Cardiac septum (tissue), 1 donor: ENCODE results near the gene MYCN. TPM values are rescaled to one million over a fixed set of nuclear protein-coding genes. Genes with fewer than 3 reads are reported as not detected.
"Not testable (repeated sequence)": the region's sequence is repeated elsewhere in the genome, so short reads cannot be mapped to it uniquely, and the experiment has no call there.

ENCODE experiments used
- DNase-seq: peaks from one replicate; pipeline ENCODE4 v3.0.0-alpha.2; 2020; ENCODE audit warnings: low spot score
- intact Hi-C: fragments of 100-400 bp; cut with DNase I; formaldehyde crosslinking; loops from one replicate; pipeline ENCODE4 v1.14.0; 2022
- total RNA-seq: library from RNA; stranded (reverse); fragmentation: NEBNext Ultra II Directional; extraction: Animal tissue kit (Norgen Biotek cat#: 25700); gene quantifications from one replicate; pipeline ENCODE4 v1.2.1, GENCODE V29; 2021
- donor health status: DM: no; HTN: no; CAD: no.

Gene MYCN
- total RNA-seq, 1 donor from 2014 or later = 0.43 TPM

DNA sequence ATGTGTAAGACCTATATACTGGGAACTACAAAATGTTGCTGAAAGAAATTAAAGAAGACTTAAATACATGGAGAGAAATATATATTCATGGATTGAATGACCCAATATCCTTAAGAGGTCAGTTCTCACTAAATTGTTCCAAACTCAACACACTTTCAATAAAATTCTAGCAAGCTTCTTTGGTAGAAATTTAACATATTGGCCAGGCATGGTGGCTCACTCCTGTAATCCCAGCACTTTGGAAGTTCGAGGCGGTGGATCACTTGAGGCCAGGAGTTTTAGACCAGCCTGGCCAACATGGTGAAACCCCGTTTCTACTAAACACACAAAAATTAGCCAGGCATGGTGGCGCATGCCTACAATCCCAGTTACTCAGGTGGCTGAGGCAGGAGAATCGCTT, 33.6 kb upstream of the MYCN start:
- no peak for DNase-seq
- intact Hi-C loops = no loop called here

DNA sequence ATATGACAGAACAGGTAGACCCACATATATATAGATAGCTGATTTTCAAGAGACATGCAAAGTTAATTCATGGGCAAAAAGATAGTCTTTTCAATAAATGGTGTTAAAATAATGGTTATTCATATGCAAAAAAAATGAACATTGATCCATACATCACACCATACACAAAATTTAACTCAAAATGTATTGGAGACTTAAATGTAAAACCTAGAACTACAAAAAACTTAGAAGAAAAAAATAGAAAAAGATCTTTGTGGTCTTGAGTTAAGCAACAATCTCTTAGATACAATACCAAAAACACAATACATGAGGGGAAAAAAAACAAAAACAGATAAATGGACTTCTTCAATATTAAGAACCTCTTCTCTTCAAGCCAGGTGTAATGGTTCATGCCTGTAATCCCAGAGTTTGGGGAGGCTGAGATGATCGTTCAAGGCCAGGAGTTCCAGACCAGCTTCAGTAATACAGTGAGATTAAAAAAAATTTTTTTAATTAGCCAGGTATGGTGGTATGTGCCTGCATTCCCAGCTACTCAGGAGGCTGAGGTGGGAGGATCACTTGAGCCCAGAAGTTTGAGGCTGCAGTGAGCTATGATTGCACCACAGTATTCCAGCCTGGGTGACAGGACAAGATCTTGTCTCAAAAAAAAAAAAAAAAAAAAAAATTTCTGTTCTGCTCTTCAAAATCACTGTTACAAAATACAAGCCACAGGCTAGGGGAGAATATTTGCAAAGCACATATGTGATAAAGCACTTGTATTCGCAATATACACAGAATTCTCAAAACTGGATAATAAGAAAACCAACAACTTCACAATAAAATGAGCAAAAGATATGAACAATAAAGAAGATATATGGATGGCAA, 32.7 kb upstream of the MYCN start:
- no peak for DNase-seq
- intact Hi-C loops = no loop called here

GRCh38 chr2:15908371-15908770, 32.0 kb upstream of the MYCN start:
- intact Hi-C loops = no loop called here
- no peak for DNase-seq

DNA sequence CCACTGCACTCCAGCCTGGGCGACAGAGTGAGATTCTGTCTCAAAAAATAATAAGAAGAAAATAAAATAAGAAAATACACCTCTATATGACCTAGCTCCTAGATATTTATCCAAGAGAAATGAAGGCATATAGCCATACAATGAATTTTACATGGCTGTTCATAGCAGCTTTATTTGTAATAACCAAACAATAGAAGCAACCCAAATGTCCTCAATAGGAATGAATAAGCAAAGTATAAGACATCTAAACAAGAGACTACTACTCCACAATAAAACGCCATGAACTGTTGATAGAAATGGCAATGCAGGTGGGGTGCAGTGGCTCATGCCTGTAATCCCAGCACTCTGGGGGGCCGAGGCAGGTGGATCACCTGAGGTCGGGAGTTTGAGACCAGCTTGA, 31.2 kb upstream of the MYCN start:
- intact Hi-C loops = no loop called here
- DNase-seq = no peak

DNA sequence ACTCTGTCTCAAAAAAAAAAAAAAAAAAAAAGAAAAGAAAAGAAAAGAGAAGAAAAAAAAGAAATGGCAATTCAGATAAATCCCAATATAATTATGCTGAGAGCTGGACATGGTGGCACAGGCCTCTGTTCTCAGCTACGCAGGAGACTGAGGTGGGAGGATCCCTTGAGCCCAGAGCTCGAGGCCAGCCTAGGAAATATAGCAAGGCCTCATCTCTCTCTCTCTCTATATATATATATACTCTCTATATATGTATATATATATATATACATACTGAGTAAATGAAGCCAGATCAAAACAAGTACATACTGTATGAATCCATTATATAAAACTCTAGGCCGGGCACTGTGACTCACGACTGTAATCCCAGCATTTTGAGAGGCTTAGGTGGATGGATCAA, 30.6 kb upstream of the MYCN start:
- intact Hi-C loops = no loop called here
- DNase-seq = no peak

- intact Hi-C loops = not testable (repeated sequence)
Measured at GRCh38 chr2:15911270-15911669, 29.1 kb upstream of the MYCN start.

GRCh38 chr2:15911686-15912085, 28.7 kb upstream of the MYCN start:
- intact Hi-C loops = no loop called here
- DNase-seq = no peak

More at GRCh38 chr2:15911270-15911669, 29.1 kb upstream of the MYCN start:
- DNase-seq = not testable (repeated sequence)

DNA sequence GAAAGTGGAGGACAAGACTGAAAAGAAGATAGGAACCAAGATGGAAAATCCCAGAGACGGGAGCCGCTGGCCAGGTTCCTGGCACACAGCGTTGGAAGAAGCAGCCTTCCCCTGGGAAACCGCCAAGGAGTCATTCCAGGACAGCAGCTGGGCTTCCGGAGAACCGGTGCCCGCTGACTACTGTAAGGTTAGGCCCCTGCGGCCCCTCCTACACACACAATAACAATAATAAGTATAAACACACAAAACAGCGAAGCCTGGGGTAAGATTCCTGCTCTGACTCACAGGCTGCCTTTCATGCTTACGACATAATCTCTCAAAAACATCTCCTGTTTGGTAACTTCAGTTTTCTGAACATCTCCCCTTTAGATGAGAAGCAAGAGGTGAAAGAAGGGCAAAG, 28.1 kb upstream of the MYCN start:
- DNase-seq = no peak
- intact Hi-C loops = no loop called here

GRCh38 chr2:15913146-15913545, 27.2 kb upstream of the MYCN start:
- intact Hi-C loops = no loop called here
- DNase-seq = no peak

DNA sequence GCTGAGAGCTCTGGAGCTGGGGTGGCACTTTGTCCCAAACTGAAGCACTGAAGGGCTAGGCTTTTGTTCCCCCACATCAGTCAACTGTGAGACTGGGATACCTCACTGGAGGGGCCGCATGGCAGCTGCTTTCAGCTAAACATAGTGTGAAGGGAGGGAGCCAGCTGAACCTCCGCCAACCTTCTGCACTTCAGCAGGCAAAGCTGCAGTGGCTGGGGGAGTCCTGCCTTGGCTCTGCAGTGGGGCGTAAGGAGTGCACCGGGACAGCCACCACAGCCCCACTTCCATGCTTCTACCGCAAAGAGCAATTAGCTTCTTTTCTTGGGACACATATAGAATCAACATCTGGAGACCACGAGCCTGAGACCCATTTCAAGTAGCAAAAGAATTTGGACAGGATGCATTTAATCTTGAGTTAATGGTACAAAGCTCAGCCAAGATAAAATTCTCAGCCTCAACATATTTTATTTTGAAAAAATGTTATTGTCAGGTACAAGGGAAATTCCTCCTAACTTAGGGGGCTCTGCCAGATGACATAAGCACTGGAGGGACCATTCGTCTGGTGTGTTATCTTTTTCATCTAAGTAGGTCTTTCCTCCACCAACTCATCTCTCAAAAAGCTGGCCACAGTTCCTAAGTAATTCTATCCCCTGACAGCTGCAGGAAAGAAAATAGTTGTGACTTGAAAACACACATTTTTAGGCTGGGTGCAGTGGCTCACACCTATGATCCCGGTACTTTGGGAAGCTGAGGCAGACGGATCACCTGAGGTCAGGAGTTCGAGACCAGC, 25.6 kb upstream of the MYCN start:
- peak; percentile 89 for DNase-seq
- intact Hi-C loops = loop anchor here (5.0 kb wide), 1 partner anchor 182 kb away; no protein-coding TSS in a partner anchor

DNA sequence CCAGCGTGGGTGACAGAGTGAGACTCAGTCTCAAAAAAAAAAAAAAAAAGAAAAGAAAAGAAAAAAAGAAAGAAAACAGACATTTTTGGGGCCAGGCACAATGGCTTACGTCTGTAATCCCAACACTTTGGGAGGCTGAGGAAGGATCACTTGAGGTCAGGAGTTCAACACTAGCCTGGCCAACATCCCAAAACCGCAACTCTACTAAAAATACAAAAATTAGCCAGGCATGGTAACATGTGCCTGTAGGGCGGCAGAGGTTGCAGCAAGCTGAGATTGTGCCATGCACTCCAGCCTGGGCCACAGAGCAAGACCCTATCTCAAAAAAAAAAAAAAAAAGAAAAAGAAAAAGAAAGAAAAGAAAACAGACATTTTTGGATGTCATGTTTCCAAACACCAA, 24.8 kb upstream of the MYCN start:
- intact Hi-C loops = loop anchor here (5.0 kb wide), 1 partner anchor 183 kb away; no protein-coding TSS in a partner anchor
- not testable (repeated sequence) for DNase-seq

DNA sequence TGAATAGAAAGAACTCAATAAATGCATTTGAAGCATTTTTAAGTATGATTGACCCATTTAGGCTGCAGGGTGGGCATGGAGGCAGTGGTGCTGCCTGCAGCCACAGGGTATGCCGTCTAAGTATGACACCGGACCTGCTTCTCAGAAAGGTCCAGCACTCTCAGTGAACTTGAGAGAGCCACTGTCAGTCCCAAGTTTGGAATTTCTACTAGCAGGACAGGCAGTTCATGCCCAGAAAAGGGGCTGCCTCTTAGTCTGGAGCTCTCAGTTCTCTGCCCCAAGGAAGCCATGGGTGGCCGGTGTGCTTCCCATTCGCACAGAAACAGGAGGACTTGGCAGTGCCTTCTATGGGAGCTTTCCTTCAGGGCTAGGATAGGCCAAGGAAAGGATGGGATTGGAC, 24.0 kb upstream of the MYCN start:
- DNase-seq = no peak
- intact Hi-C loops = loop anchor here (5.0 kb wide), 1 partner anchor 184 kb away; no protein-coding TSS in a partner anchor

GRCh38 chr2:15918761-15919356, 21.5 kb upstream of the MYCN start:
- DNase-seq = no peak
- intact Hi-C loops = loop anchor here (5.0 kb wide), 1 partner anchor 187 kb away; no protein-coding TSS in a partner anchor

- no peak for DNase-seq
- intact Hi-C loops = loop anchor here (5.0 kb wide), 1 partner anchor 188 kb away; no protein-coding TSS in a partner anchor
Measured at GRCh38 chr2:15919716-15920434, 20.5 kb upstream of the MYCN start.

DNA sequence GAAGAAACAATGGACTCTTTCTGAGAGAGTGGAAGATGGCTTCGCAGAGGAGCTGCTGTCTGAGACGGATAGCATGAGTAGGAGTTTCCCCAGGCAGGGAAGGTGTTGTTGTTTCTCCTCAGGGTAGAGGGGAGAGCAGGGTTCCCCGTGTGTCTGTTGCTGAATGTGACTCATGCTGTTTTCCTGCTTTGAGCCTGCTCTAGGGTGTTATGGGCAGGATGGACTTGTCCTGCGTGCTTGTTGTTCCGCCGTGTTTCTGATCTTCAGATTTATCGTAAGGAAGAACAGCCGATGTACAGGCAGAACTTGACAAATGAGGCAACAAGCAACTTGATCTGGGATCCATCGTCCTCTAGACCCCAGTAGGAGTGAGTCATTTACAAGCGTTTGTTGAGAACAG, 19.7 kb upstream of the MYCN start:
- no peak for DNase-seq
- intact Hi-C loops = no loop called here

DNA sequence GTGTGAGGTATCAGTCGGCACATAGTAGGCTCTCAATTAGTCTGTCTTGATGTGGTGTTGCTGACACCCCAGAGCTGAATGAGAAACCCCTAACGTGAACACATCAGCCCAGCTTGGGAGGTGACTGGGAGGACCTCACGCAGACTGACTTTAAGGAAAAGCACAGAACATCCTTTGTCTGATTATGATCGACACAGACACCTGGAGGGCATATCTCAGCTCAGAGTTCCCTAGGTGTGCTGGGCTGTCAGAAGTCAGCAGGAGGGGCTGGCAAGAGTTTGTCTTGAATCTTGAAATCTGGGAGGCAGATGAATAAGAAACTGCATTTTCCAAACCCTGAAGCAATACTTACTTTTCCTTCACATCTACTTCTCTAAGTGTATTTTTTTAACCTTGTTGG, 16.8 kb upstream of the MYCN start:
- no peak for DNase-seq
- intact Hi-C loops = no loop called here

- intact Hi-C loops = no loop called here
- no peak for DNase-seq
Measured at GRCh38 chr2:15925819-15926218, 14.5 kb upstream of the MYCN start.

- no peak for DNase-seq
- intact Hi-C loops = no loop called here
Measured at GRCh38 chr2:15926252-15926651, 14.1 kb upstream of the MYCN start.

DNA sequence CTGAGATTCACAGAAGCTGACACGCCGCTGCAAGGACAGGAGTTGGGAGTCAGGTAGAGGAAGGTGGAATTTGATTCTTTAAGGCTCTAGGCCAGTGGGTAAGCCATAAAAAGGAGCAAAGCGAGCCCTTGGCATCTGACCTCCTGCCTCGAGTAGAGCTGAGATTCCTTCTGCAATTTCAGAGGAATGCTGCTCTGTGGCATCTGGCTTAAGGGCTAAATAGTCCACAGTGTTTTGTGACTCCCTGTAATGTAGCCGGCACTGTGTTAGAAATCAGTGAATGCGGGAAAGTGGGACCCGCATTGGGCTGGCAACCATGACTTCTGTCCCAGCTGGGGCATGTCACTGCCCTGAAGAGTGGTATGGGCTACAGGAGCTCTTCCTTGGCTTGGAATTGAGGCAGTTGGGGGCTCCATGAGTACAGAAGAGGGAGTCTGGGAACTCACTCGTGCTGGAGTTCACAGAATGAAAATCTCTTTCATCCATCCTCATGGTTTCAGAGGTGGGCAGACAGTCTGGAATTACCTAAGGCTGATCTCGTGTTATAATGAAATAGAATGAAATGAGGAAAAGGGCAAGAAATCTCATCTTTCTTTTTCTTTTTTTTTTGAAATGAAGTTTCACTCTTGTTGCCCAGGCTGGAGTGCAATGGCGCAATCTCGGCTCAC, 12.7 kb upstream of the MYCN start:
- intact Hi-C loops = no loop called here
- DNase-seq = no peak
